BE2C (cell line): ENCODE data around the gene CD248.

Experiments used
- DNase-seq: peaks from one replicate; pipeline ENCODE4 v3.0.0-alpha.2; 2020
- H3K27me3 ChIP-seq: fragments of 250-450 bp; sonication (Bioruptor Pico); 2 replicates; pipeline ENCODE4 v1.5.1; 2020; ENCODE audit warnings: mild to moderate bottlenecking
- H3K36me3 ChIP-seq: fragments of 250-450 bp; sonication (Bioruptor Pico); 2 replicates; pipeline ENCODE4 v1.5.1; 2020; ENCODE audit warnings: mild to moderate bottlenecking
- H3K4me1 ChIP-seq: fragments of 250-450 bp; sonication (Bioruptor Pico); 2 replicates; pipeline ENCODE4 v1.5.1; 2020
- H3K4me3 ChIP-seq: 2 replicates; pipeline ENCODE4 v1.5.1; 2011; ENCODE audit warnings: low read depth, low read length
- H3K9me3 ChIP-seq: fragments of 250-450 bp; sonication (Bioruptor Pico); 2 replicates; pipeline ENCODE4 v1.5.1; 2020
- CTCF ChIP-seq: IDR thresholded peaks from 2 replicates; pipeline ENCODE4 v1.5.1; 2012; ENCODE audit warnings: mild to moderate bottlenecking, low read depth, low read length

Gene CD248

GRCh38 chr11:66310324-66310723 is 6.5 kb downstream of the CD248 start:
- no peak for DNase-seq
- Histone ChIP-seq H3K9me3 (no peaks in the 10 kb centered on the region), H3K4me1 (peaks cover 15% of the 10 kb centered on the region), H3K36me3 (no peaks in the 10 kb centered on the region), H3K4me3 (no peak overlapping the region), H3K27me3 (no peaks in the 10 kb centered on the region)
- no peak for TF ChIP-seq CTCF

GRCh38 chr11:66309475-66309874 is 7.4 kb downstream of the CD248 start:
- no peak overlapping the region for H3K4me3 ChIP-seq
- no peak for DNase-seq
- TF ChIP-seq CTCF: no peak

GRCh38 chr11:66302656-66303055 is 14.2 kb downstream of the CD248 start:
- no peak for DNase-seq
- no peak for TF ChIP-seq CTCF
- no peaks in the 10 kb centered on the region for H3K27me3 ChIP-seq
- no peaks in the 10 kb centered on the region for H3K9me3 ChIP-seq
- no peak overlapping the region for H3K4me3 ChIP-seq
- no peaks in the 10 kb centered on the region for H3K36me3 ChIP-seq
- no peaks in the 10 kb centered on the region for H3K4me1 ChIP-seq

More at GRCh38 chr11:66309475-66309874, 7.4 kb downstream of the CD248 start:
- Histone ChIP-seq H3K27me3 (no peaks in the 10 kb centered on the region), H3K9me3 (no peaks in the 10 kb centered on the region), H3K36me3 (no peaks in the 10 kb centered on the region), H3K4me1 (peaks cover 8% of the 10 kb centered on the region)

- Histone ChIP-seq H3K9me3 (no peaks in the 10 kb centered on the region), H3K27me3 (no peaks in the 10 kb centered on the region), H3K36me3 (no peaks in the 10 kb centered on the region), H3K4me3 (no peak overlapping the region), H3K4me1 (no peaks in the 10 kb centered on the region)
- no peak for DNase-seq
- no peak for TF ChIP-seq CTCF
Measured at GRCh38 chr11:66299186-66299585, 17.7 kb downstream of the CD248 start.

GRCh38 chr11:66297610-66298009 is 19.2 kb downstream of the CD248 start:
- no peaks in the 10 kb centered on the region for H3K4me1 ChIP-seq
- H3K36me3 ChIP-seq: no peaks in the 10 kb centered on the region
- no peak for DNase-seq
- no peaks in the 10 kb centered on the region for H3K27me3 ChIP-seq
- TF ChIP-seq CTCF: no peak
- no peaks in the 10 kb centered on the region for H3K9me3 ChIP-seq
- no peak overlapping the region for H3K4me3 ChIP-seq

GRCh38 chr11:66294626-66295620 is 21.9 kb downstream of the CD248 start:
- DNase-seq: no peak
- Histone ChIP-seq H3K4me3 (no peak overlapping the region), H3K27me3 (no peaks in the 10 kb centered on the region), H3K9me3 (no peaks in the 10 kb centered on the region), H3K36me3 (no peaks in the 10 kb centered on the region), H3K4me1 (no peaks in the 10 kb centered on the region; the same call in none of the 2 replicates)
- no peak for TF ChIP-seq CTCF
